HG02610 (cell line): ENCODE measurements around the gene ZNF22.

ENCODE experiments used
- ATAC-seq: cut with Tn5 transposase; IDR thresholded peaks from one replicate; pipeline ENCODE4 v1.9.1; 2021; ENCODE audit warnings: mild to moderate bottlenecking, moderate library complexity; ENCODE audit not compliant: unreplicated experiment

Gene ZNF22

DNA sequence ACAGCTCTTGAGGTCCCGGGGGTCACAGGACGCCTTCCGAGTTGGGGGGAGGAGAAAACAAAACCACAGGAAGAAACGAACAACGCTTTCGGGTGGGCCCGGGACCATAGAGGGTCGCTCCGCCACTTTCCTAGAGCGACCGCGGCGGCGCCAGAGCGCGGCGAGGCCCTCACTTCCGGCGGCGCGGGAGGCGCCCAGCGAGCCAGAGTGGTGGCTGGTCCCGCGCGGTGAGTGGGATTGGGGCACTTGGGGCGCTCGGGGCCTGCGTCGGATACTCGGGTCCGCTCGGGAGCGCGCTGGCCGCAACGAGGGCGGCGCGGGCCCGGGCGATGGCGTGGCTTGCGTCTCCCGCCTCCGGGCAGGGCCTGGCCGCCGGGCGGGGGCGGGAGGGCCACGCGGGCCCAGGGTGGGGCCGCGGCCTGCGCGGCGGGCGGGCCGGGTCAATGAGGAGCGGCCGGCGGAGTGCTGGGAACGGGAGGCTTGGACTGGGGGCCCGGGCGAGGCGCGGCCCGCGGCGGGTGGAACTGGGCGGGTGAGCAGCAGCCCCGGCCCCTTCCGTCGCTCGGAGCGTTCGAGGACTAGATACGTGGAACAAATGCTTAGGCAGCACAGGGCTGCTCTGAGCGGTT, at the start of gene ZNF22:
TSS of gene ZNF22 (plus strand) at position 172 of the 629 bp plus-strand sequence. CDS start 2,446 bp downstream, outside the sequence.
- ATAC-seq = peak; percentile 62

DNA sequence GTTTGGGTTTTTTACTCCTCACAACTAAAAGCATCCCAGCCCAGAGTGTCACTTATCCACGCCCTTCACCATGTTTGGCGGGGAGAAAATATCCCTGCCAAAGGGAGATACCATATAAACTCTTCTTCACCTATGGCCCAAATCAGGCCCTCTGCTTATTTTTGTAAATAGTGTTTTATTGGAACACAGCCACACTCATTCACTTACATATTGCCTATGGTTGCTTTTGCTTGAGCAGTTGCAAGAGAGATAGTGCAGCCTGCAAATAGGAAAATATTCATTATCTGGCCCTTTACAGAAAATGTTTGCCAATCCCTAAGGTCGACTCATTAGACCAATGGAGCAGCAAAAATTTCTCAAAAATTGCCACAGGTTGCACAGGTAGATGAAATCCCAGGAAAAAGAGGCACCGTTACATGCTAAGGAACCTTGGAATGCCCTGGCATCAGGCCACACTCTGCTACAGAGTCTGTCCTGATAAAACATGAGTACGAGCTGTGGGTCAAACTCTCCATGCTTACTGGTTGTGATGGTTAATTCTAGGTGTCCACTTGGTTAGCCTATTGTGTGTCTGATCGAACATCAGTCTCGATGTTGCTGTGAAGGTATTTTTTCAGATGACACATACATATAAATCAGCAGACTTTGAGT, 49.0 kb upstream of the ZNF22 start:
- no peak for ATAC-seq

DNA sequence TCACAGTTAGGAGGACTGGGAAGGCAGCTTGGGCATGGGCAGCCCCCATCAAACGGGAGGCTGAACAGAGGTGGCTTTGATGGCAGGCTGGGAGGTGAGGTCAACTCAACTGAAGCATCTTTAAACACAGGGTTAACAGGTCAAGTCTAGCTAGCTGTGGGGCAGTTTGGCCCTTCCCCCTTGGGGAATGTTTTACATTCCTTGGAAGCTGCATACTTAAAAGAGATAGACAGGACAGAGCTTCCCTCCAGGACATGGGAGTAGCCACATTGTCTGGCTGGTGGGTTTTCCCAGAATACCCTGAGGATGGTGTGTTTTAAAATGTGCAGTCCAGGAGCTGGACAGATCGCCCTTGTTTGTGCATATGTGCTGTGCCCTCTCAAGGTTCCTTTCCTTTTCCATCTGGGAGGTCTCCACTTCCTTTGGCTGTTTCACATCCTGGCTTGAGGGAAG, 47.9 kb upstream of the ZNF22 start:
- no peak for ATAC-seq

DNA sequence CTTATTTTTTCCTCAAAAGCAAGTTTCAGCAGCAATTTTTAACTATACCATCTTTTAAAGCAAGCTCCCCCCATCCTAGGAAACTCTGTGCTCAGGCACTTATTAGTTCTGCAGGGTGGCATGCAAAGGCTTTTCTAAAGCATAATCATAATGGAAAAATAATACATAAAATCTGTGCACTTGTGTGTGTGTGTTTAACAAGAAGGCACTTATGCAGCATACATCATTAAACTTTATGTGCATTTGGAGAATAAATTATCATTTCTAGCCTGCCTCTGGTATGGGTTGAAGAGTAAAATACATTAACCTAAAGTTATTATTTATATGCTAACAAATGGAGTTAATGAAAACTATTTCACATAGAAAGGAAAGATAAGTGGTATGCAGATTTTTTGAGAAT, 46.7 kb upstream of the ZNF22 start:
- no peak for ATAC-seq

DNA sequence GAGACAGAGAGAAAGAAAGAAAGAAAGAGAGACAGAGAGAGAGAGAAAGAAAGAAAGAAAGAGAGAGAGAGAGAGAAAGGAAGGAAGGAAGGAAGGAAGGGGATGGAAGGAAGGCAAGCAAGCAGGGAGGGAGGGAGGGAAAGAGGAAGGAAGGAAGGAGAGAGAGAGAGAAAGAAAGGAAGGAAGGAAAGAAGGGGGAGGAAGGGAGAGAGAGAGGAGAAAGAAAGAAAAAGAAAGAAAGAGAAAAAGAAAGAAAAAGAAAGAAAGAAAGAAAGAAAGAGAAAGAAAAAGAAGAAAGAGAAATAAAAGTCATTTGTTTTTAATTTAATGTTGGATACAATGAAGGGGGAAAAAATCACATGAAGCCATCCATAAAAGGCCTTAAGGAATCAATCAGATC, 45.8 kb upstream of the ZNF22 start:
- ATAC-seq = no peak

DNA sequence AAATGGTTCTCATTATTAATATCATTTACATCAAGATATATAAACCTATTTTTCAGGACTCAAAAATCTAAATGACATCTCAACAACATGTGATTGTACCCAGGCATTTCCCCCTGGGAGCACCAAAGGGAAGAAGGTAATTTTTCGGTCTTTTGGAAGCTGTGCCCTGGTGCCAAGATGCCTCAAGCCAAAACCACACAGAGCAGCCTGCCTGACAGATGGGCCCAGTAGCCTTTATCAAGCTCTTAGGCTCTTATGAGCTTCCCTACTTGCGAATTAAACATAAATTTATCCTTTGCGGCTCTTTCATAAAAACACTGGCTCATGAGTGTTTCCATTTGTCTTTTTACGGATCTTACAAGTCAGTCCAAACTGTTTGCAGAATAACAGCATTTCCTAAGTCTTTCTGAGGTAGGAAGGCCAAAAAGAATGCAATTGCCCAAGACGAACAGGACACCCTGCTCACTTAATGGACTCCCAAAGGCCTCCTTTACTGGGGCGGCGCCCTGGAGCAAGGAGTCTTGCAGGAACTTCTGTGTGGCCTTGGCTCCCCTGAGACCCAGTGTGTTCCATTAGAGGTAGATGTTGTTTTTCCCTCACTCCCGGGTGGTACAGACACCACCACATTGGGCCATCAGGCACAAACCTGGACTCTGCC, 45.2 kb upstream of the ZNF22 start:
- ATAC-seq = no peak

DNA sequence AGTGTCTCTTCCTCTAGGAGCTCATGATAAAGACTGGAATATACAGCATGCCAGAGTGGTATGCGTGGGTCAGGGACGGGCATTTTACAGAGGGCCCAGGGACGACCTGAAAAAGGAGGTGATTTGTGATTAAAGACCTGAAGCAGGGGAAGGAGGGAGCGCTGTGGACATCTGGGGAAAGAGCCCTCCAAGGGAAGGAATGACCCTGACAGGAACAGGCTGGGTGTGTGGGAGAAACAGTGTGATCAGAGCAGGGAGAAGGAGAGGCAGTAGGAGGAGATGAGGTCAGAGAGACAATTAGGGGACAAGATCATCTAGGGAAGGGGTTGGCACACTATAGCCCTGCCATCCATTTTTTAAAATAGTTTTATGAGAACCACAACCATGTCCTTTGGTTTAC, 44.5 kb upstream of the ZNF22 start:
- ATAC-seq = no peak

DNA sequence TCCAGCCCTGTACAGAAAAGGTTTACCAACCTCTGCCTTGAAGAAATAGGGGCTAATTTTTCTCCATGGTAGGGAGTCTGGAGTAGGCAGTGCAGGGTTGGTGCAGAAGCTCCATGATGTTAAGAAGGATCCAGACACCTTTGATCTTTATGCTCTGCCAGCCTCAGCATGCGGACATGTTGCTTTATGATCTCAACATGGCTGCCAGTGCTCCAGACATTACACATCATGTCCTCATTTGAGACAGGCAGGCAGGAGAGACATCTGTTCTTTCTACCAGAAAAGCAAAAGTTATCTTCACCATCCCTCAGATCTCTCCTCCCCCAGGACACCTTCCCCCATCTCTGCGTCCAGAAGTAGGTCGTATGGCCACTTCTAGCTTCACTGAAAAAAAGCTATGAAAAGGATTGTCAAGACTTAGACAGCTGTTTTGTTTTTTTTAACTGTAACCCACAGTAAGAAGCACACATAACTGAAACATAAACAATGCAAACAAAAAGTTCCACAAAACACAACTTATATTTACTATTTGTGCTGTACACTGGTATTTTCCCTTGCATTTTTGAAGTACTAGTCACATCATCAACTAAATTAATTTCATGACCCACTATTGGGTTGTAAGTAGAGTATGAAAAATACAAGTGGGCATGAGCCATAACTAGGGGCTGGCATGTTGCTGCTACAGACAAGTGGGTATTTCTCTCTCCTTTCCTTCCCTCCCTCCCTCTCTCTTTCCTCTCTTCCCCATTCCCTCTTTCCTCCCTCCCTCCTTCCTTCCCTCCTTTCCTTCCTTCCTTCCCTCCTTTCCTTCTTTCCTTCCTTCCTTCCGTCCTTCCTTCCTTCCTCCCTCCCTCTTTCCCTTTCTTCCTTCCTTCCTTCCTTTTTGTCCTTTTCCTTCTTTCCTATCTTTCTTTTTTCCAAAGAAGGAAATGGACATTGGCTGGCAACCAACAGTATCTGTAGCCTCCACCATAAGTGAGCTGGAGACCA, 43.7 kb upstream of the ZNF22 start:
- ATAC-seq = no peak

DNA sequence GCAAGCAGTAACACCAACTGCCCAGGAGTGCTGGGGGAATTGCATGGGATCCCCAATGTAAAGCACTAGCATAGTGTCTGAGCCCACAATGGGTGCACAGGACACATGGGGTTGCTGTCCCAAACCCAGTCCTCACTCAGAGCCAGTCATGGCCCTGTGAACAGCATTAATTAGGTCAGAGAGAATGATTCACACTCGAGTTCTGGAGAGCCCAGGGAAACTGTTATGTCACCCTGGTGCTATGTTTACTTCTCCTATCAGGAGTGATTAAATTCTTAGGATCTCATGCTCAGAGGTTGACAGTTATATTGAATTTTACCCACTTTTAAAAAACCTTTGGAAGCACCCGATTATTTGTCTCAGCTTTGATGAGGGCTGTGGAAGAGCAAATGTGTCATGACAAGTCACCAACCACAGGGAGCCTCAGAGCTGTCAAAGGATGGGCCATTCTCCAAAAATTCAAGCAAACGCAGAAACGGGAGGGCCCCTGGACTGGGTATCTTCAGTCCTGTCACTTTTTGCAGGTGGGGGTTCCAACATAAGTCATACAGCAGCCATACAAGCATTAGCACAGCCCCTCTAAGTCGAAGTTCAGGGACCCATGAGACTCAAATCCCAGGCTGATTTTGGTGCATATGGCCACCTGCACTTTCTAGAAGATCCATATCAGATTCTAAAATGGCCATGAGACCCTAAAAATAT, 42.4 kb upstream of the ZNF22 start:
- ATAC-seq = no peak

DNA sequence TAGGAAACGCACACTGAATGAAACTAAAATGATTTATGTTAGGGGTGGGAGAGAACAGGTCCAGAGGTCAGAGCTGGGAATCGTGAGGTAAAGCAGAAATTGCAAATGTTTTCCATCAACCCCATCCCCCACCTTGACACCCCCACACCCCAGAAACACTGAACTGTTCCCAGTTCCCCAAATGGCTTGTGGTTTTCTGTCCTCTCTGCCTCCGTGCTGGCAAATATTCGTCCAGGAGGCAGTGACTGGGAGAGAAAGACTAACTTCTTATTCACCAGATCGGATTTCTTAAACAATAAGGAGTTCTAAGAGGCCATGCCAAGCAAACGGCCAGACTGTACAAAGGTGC, 41.9 kb upstream of the ZNF22 start:
- no peak for ATAC-seq

DNA sequence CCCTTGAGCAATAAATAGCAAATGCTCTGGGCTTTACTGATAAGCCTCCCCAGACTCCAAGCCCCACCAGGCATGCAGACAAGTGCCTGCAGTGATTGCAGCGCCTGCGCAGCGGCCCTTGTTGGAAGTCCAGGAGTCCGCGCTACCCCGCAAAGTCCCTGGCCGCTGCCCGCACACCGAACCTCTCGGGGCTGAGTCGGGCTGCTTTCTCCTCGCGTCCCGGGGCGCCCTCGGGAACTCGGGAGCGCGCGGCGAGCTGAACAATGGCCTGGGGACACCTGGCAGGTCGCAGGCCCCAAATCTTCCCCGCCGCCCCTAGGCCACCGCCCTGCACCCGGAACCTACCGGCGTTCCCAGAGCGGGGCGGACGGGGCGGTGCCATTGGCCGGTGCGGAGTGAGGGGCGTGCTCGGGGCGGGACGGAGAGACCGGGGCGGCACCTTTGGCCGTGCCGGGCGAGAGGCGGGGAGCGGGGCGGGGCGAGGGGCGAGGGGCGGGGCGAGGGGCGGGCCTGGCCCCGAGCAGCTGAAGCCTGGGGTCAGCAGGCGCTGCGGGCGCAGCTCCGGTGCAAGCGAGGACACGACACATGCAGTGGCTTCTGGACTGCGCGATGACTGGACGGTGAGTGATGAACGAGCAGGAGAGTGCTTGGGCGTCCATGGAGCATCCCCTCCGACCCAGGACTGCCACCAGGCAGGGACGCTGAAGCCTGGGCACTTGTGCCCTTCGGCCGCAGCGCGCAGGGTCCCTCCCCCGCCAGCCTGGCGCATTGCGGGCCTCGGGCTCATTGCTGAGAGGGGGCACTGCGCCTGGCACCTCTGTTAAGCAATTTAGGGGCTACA, 41.3 kb upstream of the ZNF22 start, which contains the start of gene RASSF4:
TSS of gene RASSF4 (plus strand) at position 556 of the 841 bp plus-strand sequence. CDS start 10,401 bp downstream, outside the sequence.
- ATAC-seq = peak; percentile 97

DNA sequence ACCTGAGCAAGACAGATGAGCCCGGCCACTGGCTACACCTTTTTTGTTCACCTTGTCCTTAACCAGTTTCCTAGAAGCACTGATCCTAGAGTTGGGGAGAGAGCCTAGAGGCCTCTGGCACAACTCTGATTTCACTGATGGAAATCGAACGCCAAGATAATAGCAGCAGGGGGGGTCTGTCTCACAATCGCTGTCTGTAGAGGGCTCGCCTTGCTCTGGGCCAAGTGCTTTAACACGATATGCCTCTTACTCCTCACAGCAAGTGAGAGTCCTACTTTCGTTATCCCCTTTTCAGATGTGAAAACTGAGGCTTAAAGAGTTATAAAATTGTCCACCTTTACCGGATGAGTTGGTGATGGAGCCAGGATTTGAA, 40.6 kb upstream of the ZNF22 start:
- ATAC-seq = no peak

DNA sequence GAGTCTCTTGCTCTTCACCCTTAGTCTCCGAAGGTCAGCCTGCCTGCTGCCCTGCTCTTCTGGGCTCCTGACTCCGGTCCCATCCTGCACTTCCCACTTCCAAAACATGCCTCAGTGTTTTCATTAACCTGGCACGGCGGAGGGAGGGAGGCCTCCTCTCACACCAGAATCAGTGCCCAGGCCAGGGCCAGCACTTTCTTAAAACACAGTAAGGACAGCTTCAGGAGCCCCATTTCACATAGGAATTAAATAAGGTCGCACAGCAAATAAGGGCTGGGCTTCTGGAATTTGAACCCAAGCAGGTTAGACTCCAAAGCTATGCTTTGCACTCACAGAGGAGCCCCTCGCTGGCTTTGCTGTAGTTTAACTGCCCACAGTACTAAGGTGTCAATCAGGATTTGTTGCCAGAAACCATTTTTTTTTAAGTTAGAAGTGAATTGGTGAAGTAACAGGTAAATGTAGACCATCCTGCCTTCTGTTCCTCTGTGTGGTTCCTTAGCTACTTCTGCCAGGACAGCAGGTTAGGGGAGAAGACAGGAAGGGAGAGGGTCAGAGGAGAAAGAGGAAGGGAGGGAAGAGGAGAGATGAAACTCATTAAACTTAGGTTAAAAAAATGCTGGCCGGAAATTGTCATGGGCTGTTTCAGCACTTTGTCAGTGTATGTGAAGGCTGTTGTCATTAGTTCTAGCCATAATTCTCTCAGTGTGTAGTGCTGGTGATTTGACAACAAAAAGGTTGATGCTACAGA, 40.1 kb upstream of the ZNF22 start:
- no peak for ATAC-seq

DNA sequence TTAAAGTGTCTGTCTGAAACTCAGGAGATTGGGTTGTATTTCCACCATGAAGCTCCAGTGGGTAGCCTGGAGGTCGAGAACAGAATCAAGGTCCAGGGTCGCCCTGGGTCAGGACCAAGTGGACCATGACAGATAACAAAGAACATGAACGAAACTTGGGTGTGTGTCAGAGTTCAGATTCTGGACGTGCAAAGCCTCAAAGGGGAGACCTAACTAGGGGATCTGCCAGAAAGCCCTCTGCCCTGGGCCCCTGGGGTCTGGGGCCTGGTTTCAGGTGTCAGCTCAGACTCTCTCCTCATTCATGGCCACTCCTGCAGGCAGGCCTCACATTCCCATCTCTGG, 39.5 kb upstream of the ZNF22 start:
- no peak for ATAC-seq

DNA sequence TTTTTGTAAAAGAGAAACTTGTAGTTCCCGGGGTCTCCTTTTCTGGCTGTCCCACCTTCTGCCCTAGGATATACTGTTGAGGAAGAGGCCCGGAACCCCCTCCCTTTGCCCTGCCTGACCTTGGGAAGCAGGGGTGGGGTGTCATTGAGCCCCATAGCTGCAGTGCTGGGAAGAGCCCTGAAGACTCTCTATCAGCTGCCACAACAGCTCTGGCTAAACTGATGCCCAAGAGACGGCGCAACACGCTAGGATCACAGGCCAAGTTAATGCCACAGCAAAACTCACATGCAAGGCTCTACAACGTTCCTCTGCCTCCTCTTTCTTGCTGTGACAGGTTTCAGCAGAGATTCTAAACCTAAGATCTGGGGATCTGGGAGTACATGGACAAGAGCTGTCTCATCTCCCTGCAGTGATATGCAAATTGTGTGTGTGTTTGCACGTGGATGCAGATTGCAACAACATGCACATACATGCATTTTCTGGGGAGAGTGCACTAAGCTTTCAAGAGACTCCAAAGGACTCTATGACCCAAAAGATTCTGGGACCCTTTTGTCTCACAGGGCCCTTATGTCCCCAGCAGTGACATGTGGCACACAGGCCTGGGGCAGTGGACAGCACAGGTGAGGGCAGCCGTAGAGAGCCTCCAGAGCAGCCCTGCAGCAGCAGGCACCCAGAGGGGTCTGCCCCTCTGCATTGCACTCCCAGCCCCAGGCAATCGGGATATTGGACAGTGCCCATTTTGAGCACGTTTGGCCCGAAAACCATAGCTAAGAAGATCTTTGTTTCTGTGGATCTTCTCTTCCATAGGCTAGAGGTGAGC, 38.6 kb upstream of the ZNF22 start:
- no peak for ATAC-seq

DNA sequence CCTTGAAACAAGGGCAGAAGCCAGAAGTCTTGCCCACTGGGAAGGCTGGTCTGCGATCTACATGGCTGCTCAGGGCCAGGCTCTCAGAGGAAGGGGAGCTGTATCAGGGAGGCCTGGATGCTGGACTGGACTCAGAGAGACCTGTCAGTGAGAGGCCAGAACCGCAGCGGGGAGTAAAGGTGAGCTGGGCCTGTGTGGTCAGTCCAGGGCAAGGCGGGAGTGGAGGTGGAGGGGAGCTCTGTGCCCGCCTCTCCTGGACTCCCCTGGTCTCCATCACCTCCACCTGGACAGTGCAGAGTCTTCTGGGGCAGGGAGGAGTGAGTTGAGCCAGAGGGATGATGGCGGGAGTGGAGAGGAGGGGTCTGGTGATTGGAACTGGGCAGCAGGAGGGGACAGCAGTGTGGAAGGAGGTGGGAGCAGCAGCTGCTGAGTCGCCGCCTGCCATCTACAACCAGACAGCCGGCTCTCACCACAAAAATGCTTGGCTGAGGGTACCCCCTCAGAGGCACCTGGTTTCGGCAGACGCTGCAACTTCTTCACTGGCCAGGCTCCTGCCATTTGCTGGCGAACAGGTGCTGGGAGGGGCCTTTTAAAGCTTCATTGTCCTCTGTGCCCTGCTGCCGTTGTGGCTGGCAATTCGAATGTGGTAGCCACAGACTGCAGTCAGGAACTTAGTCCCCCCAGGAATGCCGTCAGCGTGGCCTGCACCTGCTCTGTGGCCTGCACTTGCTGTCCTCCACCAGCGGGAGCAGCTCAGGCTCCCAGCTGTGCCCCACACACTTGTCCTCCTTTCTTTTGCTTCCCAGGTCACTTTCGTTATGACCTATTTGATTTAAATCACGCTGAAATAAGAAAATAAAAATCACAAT, 37.6 kb upstream of the ZNF22 start:
- ATAC-seq = no peak
